Testis (tissue), 2 donors: Measurements from ENCODE around the gene NFE2L1.

ENCODE experiments used
- POLR2A ChIP-seq: fragments of 450-650 bp; IDR thresholded peaks from one replicate; pipeline ENCODE4 v1.6.1; 2017; ENCODE audit warnings: antibody characterized with exemption, mild to moderate bottlenecking, moderate library complexity
- TF ChIP-seq, protein P1 (sequence below), 3 experiments: fragments of 450-650 bp in 2 of 3; fragments of 200-600 bp in 1 of 3; sonication (generic) in 1 of 3; IDR thresholded peaks; one replicate each; pipeline ENCODE4 v1.5.1; 2016 to 2019; ENCODE audit warnings: antibody characterized with exemption in 3 of 3, mild to moderate bottlenecking in 2 of 3, moderate library complexity in 1 of 3

DNA sequence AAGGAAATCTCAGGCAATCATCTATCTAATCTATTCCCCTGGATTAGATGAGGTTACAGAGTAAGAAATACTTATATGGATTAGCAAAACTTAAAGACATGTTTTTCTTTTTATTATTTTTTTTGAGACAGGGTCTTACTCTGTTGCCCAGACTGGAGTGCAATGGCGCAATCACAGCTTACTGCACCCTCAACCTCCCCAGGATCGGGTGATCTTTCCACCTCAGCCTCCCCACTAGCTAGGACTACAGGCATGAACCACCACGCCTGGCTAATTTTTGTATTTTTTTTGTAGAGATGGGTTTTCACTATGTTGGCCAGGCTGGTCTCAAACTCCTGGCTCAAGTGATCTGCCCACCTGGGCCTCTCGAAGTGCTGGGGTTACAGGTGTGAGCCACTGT, 3.3 kb upstream of the NFE2L1 start:
- TF ChIP-seq POLR2A = no peak
- TF ChIP-seq, protein P1, sequence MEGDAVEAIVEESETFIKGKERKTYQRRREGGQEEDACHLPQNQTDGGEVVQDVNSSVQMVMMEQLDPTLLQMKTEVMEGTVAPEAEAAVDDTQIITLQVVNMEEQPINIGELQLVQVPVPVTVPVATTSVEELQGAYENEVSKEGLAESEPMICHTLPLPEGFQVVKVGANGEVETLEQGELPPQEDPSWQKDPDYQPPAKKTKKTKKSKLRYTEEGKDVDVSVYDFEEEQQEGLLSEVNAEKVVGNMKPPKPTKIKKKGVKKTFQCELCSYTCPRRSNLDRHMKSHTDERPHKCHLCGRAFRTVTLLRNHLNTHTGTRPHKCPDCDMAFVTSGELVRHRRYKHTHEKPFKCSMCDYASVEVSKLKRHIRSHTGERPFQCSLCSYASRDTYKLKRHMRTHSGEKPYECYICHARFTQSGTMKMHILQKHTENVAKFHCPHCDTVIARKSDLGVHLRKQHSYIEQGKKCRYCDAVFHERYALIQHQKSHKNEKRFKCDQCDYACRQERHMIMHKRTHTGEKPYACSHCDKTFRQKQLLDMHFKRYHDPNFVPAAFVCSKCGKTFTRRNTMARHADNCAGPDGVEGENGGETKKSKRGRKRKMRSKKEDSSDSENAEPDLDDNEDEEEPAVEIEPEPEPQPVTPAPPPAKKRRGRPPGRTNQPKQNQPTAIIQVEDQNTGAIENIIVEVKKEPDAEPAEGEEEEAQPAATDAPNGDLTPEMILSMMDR (IDR thresholded peaks at IDR 0.05) = no peak
